K562 (cell line): Measurements from ENCODE around the gene ANKRD34A. TPM values are rescaled to one million over a fixed set of nuclear protein-coding genes. Genes with fewer than 3 reads are reported as not detected.

Experiments
- AFF4 ChIP-seq: sonication (generic); formaldehyde crosslinking; IDR thresholded peaks from 2 replicates; pipeline ENCODE4 v1.8.0; 2023; ENCODE audit warnings: mild to moderate bottlenecking, missing genetic modification reagents
- ARID1B ChIP-seq: fragments of 450-650 bp; IDR thresholded peaks from 2 replicates; pipeline ENCODE4 v1.6.1; 2016; ENCODE audit warnings: antibody characterized with exemption, mild to moderate bottlenecking, inconsistent platforms
- CEBPG ChIP-seq, 3 experiments: fragments of 200-800 bp in 1 of 3; sonication (Bioruptor generic) in 1 of 3; sonication (generic) in 1 of 3; formaldehyde crosslinking in 1 of 3; IDR thresholded peaks in 2 of 3; conservative IDR thresholded peaks in 1 of 3; 2 replicates each; pipeline versions ENCODE4 v1.6.1 to v1.8.0; 2016 to 2022; ENCODE audit warnings: missing compliant biosample characterization in 2 of 3, missing genetic modification characterization in 2 of 3, mild to moderate bottlenecking in 1 of 3, missing genetic modification reagents in 1 of 3
- DPF2 ChIP-seq: fragments of 450-650 bp; IDR thresholded peaks from 2 replicates; pipeline ENCODE4 v1.6.1; 2016
- ELK3 ChIP-seq: fragments of 450-650 bp; formaldehyde crosslinking; IDR thresholded peaks from 2 replicates; pipeline ENCODE4 v1.4.0; 2020; ENCODE audit warnings: mild to moderate bottlenecking
- HNRNPL ChIP-seq: fragments of 200-400 bp; formaldehyde crosslinking; IDR thresholded peaks from 2 replicates; pipeline ENCODE4 v1.6.1; 2017; ENCODE audit warnings: low read depth, mild to moderate bottlenecking, low read length
- KDM5B ChIP-seq: fragments of 200-600 bp; sonication (generic); IDR thresholded peaks from 2 replicates; pipeline ENCODE4 v1.6.1; 2012; ENCODE audit warnings: low read depth, mild to moderate bottlenecking, moderate library complexity, low read length, control low read depth, inconsistent platforms; ENCODE audit not compliant: insufficient replicate concordance
- LEF1 ChIP-seq: fragments of 450-650 bp; IDR thresholded peaks from 2 replicates; pipeline ENCODE4 v1.6.1; 2016; ENCODE audit warnings: mild to moderate bottlenecking
- MYBL2 ChIP-seq, 2 experiments: fragments of 450-650 bp in 1 of 2; sonication (generic) in 1 of 2; formaldehyde crosslinking in 1 of 2; IDR thresholded peaks; 2 replicates each; pipeline versions ENCODE4 v1.6.1 to v1.8.1; 2017 to 2022; ENCODE audit warnings: borderline replicate concordance in 1 of 2, inconsistent platforms in 1 of 2, low read depth in 1 of 2, mild to moderate bottlenecking in 1 of 2, missing genetic modification reagents in 1 of 2, moderate library complexity in 1 of 2
- SIN3B ChIP-seq: fragments of 450-650 bp; IDR thresholded peaks from 2 replicates; pipeline ENCODE4 v1.6.1; 2017; ENCODE audit warnings: low read depth, mild to moderate bottlenecking, moderate library complexity
- SMARCC2 ChIP-seq: fragments of 450-650 bp; IDR thresholded peaks from 2 replicates; pipeline ENCODE4 v1.6.1; 2017; ENCODE audit warnings: antibody characterized with exemption, moderate library complexity, mild to moderate bottlenecking, low read depth
- ZBTB1 ChIP-seq: sonication (generic); formaldehyde crosslinking; IDR thresholded peaks from 2 replicates; pipeline ENCODE4 v1.8.1; 2023; ENCODE audit warnings: missing genetic modification reagents, low read depth, mild to moderate bottlenecking, borderline replicate concordance
- ZC3H8 ChIP-seq: fragments of 450-650 bp; IDR thresholded peaks from 2 replicates; pipeline ENCODE4 v1.6.1; 2017
- ZNF592 ChIP-seq: fragments of 450-650 bp; IDR thresholded peaks from 2 replicates; pipeline ENCODE4 v1.6.1; 2017; ENCODE audit warnings: antibody characterized with exemption, mild to moderate bottlenecking
- polyA plus RNA-seq, 8 experiments: library from polyadenylated mRNA; depleted of rRNA in 4 of 8; stranded (reverse) in 5 of 8; unstranded in 3 of 8; fragments of >200 nt; fragmentation: Nextera tagmentation in 2 of 8; fragmentation: Illumina TruSeq in 1 of 8; extraction: Ambion mirVana in 2 of 8; extraction: Trizol in 1 of 8; gene quantifications; 2 replicates each; pipeline versions ENCODE4 v1.2.1 to v1.2.3, GENCODE V29; 2011 to 2014; ENCODE audit warnings: inconsistent platforms in 1 of 8, missing spikeins in 1 of 8
- total RNA-seq, 7 experiments: library from RNA; depleted of rRNA in 6 of 7; stranded (reverse); fragments of >200 nt in 6 of 7; fragmentation: Illumina TruSeq in 2 of 7; extraction: Trizol in 2 of 7; gene quantifications; 2 replicates each; pipeline versions ENCODE4 v1.2.1 to v1.2.3, GENCODE V29; 2011 to 2021; ENCODE audit warnings: low replicate concordance in 1 of 7

ANKRD34A gene
- total and polyA plus RNA-seq, 9 of the 15 experiments (the other 6 are each of a cell fraction or from before 2014, with no cell fraction given): 0.06 to 1.6 (median 0.43) TPM

GRCh38 chr1:145927063-145927886 lies 37.1 kb downstream of the ANKRD34A start, which contains the start of gene RBM8A (continued):
- TF ChIP-seq ZBTB1 (CRISPR knock-in tag) (no peak), KDM5B (peak; percentile 97), ARID1B (peak; percentile 67), LEF1 (0 out of 2 replicates have a peak, but pooled peaks have one; percentile 43), DPF2 (peak; percentile 72), AFF4 (CRISPR knock-in tag) (peak; percentile 86), ZNF592 (0 out of 2 replicates have a peak, but pooled peaks have one; percentile 46), ELK3 (CRISPR knock-in tag) (no peak), HNRNPL (no peak), SIN3B (peak; percentile 97), CEBPG (CRISPR knock-in tag; IDR thresholded peaks at IDR 0.05) (no peak), CEBPG (tag; conservative IDR thresholded peaks at IDR 0.05 in 1 of 2, IDR thresholded peaks at IDR 0.05 in 1 of 2) (peak in 1 of 2 experiments; percentile 52; a peak in 1 of 4 replicates), SMARCC2 (peak; percentile 58; the same call in 1 of the 2 replicates), ZC3H8 (0 out of 2 replicates have a peak, but pooled peaks have one; percentile 30), MYBL2 (IDR thresholded peaks at IDR 0.05; ENCODE audit: low read depth) (peak; percentile 72), MYBL2 (CRISPR knock-in tag; IDR thresholded peaks at IDR 0.05; ENCODE audit: borderline replicate concordance) (no peak)
